ENCODE data around the gene FCHSD2.

DNA sequence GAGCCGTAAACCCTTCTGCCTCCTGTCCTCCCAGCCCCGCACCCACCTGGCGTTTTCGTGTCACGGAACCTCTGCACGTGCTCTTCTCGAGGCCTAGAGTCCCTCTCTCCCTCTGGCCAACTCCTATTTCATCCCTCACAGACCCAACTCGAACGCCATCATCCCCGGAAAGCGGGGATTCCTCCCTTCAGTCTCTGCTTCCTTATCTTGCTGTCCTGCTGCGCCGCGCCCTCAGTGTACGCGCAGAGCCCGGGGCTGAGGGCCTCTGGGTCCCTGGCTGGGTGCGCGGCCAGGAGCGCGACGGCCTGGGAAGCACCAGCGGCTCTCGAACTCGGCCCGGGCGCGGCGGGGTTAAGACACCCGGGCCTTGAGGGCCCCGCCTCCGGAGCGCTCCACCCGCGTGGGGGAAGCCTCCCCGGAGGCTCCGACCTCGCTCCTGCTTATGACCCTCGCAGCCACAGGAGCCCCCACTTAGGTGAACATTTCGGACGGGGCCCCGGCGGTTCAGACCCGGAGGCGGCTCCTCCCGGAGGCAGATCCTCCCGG is 328.3 kb downstream of the FCHSD2 start:
- TF ChIP-seq, protein P1, sequence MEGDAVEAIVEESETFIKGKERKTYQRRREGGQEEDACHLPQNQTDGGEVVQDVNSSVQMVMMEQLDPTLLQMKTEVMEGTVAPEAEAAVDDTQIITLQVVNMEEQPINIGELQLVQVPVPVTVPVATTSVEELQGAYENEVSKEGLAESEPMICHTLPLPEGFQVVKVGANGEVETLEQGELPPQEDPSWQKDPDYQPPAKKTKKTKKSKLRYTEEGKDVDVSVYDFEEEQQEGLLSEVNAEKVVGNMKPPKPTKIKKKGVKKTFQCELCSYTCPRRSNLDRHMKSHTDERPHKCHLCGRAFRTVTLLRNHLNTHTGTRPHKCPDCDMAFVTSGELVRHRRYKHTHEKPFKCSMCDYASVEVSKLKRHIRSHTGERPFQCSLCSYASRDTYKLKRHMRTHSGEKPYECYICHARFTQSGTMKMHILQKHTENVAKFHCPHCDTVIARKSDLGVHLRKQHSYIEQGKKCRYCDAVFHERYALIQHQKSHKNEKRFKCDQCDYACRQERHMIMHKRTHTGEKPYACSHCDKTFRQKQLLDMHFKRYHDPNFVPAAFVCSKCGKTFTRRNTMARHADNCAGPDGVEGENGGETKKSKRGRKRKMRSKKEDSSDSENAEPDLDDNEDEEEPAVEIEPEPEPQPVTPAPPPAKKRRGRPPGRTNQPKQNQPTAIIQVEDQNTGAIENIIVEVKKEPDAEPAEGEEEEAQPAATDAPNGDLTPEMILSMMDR (IDR thresholded peaks at IDR 0.05): no peak
- TF ChIP-seq POLR2A (IDR thresholded peaks at IDR 0.05): no peak

All from lower leg skin (tissue), 3 donors.